DMS79 (cell line): ENCODE data around the gene UTS2B.
"Not testable (repeated sequence)": the region's sequence is repeated elsewhere in the genome, so short reads cannot be mapped to it uniquely, and the experiment has no call there.

Experiments
- DNase-seq: peaks from one replicate; lab custom pipeline; 2025; lab: John Stamatoyannopoulos, UW

Gene UTS2B

DNA sequence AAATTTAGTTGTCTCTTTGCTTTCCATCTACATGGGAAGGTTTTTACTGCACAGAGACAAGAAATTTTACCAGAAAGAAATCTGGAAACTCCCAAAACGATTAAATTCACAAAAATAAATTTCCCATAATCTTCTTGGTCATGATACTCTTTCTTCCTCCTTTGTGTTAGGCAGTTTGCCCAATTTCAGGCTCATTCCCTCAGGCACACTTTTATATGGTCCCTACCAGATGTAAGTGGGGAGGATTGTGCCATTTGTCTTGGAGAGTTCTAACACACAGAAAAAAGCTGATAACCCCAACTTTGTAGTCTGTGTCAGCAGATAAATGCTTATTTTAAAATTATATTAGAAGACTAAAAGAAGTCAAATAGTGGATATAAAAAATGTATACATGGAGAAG is 50.2 kb downstream of the UTS2B start:
- DNase-seq, result no peak

DNA sequence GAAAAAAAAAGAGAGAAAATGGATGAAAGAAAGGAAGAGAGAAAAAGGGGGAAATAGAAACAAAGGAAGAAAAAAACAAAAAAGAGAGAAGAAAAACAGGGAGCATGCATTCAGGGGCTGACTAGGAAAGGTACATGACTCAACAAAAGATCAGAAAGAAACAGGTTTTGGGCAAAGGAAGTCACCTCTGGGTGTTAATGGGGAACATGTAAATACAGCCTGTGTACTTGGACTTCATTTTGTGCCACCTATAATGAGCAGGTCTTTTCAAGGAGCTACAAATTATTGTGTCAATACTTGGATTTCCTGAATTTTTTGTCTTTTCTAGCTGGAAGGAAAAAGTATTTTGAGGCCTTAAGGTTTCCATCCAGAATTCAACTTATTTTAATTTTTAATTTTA is 54.6 kb downstream of the UTS2B start:
- DNase-seq, result no peak

DNA sequence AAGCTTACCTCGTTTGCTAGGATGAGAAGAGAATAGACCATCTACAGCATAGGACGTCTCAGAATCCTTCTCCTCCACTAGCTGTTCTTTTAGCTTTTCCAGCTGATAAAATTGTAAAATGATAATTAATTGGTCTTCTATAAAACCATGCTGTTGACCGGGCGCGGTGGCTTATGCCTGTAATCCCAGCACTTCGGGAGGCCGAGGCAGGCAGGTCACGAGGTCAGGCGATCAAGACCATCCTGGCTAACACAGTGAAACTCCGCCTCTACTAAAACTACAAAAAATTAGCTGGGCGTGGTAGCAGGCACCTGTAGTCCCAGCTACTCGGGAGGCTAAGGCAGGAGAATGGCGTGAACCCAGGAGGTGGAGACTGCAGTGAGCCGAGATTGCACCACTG is 55.1 kb downstream of the UTS2B start:
- DNase-seq, result not testable (repeated sequence)

DNA sequence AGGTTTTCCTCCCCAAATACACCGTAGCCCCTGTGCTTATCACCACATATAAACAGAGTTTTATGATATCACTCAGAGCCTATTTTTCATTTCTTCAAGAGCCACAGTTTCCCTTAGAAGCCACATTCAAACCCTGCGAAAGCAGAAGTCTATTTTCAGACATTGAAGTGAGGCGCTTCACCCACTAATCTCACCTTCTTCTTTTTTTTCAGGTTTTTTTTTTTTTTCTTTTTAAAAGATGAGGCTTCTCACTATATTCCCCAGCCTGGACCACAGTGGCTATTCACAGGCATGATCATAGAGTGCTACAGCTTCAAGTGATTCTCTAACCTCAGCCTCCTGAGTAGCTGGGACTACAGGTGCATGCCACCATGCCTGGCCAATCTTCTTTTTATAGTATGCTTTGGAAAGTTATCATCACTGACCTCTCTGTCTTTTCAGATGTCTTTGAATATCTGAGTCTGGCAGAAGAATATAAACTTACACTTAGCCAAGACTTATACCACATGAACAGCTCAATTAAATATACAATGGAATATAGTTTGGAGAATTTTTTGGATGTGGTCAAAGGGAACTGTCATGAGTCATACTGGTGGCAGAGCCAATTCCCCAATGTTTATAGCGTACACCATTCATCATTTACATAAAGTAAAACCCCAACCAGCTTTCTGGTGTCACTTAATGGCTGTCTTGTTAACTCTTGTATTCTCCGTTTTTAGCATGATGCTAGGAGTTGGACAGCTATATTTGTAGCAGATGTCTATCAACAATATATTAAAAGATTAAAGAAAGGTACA is 60.8 kb downstream of the UTS2B start:
- no peak for DNase-seq

DNA sequence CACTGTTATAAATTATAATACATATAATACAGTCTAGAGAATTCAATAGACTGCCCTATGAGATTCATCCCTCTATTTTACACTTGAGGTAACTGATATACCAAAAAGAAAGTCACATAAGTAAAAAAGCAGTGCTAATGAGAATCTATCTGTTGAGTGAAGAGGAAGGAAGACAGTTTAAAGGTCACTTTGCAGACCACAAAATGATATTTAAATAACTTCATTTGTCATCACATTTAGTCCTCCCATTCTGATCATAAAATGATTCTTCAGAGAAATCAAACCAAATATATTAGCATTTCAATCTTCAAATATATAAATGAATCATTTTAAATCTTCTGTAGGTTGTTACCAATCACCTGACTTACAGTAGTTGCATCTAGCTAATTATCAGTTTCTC is 61.6 kb downstream of the UTS2B start:
- no peak for DNase-seq

DNA sequence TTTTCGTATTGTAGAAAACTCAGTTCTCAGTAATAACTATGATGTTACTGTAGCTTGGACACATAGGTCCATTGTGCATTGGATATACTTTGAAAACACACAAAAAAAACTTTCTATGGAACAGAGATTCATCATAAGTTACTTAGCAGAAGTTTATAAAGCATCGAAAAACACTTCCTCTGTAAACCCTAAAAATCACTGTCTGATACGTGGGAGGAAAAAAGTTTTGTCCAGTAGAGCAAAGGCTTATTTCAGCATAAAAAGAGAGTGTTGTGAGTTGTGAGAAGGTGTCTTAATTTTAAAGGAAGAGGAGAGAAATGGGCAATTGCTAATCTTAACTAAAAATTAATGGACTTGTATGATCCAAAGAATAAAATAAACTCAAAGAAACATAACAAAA is 66.5 kb downstream of the UTS2B start:
- no peak for DNase-seq

DNA sequence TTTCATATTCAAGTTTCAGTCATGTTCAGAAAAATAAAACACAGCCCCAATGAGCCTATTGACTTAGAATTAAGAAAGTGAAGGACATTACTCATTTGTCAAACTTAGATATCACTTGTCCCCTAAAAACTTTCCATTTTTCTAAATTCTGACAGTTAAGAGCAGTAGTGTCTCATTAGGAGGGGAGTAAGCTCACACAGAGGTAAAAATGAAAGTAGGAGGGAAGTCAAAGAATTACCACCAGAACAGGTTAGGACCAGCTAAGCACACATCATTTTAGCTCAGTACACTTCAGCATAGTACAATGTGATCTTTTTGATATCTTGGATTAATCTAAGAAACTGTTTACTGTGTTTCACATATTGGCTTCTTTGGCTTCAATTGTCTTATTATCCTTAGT is 67.0 kb downstream of the UTS2B start:
- DNase-seq, result no peak

DNA sequence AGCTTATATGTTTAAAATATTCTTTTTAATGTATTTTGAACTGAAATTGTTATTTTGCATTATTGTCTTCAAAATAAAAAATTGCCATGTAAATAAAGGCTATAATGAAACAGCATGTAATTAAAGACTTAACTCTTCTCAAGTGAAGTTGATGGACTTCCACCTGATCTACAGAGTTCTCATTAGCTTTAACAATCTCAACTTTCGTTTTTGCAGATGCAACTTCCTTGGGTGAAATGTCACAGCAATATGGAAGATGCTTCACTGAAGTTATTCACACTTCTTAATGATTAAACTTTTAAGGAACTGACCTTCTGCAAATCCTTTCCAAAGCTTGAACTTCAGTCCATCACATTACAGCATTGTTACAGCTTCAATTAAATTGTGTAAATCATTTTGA is 67.7 kb downstream of the UTS2B start:
- no peak for DNase-seq

DNA sequence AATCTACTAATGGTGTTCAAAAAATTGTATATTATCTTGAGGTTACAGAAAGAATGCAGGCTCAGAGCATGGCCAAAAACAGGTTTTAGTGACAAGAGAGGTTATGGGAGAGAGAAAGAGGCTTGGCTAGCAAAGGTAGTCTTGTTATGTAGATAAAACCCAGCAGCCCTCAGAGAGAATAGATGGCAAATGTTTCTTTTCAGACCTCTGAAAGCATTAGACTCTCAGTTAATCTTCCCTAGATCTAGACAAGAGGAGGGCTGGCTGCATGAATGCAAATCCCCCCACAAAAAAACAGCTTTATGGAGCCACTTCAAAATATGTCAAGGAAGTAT is 69.1 kb downstream of the UTS2B start:
- no peak for DNase-seq

DNA sequence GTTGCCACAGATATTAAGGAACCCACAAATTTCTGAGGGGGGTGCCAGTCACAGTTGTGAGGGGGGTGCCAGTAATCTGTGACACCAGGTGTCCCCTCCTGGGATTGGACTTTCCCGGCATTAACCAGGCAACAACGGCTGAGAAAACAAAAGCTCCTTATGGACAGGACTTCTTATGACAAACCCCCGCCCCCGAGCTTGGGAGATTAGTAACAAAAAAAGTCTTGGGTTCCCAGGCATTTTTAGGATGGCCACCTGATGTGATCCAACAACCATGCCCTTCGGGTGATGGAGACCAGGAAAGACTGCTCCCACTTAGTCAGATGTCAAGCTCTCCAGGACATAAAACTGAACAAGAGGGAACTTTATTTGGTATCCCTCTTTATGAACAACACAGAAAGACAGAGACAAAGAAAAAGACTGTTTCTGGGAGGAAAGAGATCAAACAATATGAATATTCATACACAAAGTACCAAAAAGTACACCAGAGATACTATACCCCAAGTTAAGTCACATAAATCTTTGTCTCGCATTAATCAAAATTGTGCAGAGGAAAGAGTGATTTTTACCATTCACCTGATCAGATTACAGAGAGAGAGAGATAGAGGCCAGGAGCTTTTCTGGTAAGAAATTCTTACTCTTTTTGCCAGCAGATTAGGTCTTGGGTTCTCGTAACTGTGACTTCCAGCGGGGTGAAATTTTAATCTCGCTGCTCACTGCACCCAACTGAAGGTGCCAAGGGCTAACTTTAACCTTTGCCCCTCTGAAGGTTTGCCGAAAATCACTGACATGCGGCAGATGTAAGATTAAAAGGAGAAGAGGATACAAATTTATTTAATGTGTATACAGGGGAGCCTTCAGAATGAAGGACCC is 69.7 kb downstream of the UTS2B start:
- no peak for DNase-seq

DNA sequence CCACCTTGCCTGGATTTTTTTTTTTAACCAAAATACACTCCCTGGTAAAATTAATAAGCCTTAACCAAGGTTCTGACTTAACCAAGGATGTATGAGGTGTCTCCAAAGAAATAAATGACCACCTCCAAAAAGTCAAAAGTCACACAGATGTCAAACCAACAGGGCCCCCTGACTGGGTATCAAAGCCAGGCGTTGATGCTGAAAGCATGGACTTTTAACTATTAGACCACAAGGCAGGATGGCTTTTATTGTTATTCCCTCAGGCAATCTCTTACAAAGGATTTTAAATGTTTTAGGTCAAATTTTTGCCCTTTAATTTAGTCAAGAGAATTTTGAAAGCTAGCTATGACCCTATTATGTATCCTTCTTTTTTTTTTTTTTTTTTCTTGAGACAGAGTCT is 70.8 kb downstream of the UTS2B start:
- DNase-seq, result no peak

DNA sequence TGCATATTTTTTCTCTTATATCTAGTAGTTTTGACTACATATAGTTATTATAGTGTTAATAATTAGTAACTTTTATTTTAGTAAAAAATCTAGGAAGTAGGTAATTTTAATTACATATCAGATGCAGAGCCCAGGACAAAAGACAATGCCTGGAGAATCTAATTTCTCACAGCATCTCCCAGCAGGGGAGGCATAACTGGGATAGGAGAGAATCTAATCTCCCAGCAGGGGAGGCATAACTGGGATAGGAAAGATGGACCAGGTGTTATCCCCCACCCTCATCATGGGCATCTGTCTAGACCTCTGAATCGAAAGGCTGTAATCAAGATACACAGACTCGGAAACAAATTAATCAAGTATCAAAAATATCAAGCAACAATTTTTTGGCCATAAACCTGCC is 73.0 kb downstream of the UTS2B start:
- DNase-seq, result no peak

DNA sequence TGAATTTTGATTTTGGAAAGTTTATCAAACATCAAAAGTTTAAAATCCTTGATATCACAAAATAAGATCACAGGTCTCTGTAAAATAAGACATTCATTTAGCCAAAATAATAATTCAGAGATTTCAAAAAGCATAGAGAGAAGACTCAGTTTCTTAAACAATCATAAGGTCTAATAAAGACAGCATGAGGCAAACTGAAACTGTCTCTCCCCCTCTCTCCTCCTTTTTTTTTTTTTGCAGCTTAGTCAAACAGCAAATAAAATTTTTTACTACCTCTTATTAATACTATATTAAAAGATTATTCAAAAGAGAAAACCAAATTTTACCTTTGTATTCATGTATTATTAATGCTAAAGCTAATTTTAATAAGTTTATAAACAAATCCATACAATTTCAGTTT is 73.9 kb downstream of the UTS2B start:
- DNase-seq, result no peak

DNA sequence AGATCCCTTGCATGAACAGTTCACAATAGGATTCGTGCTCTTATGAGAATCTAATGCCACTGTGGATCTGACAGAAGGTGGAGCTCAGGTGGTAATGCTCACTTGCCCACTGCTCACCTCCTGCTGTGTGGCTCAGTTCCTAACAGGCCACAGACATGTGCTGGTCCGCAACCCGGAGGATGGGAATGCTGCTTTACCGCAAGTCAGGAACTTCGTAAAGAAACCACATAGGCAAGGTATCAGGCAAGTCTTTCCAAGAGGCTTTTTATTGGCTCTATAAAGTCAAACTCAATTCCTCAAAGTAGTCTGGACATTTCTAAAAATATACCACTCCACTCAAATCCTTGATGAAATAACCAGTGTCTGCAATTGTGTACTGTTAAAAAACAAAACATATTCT is 75.2 kb downstream of the UTS2B start:
- no peak for DNase-seq

DNA sequence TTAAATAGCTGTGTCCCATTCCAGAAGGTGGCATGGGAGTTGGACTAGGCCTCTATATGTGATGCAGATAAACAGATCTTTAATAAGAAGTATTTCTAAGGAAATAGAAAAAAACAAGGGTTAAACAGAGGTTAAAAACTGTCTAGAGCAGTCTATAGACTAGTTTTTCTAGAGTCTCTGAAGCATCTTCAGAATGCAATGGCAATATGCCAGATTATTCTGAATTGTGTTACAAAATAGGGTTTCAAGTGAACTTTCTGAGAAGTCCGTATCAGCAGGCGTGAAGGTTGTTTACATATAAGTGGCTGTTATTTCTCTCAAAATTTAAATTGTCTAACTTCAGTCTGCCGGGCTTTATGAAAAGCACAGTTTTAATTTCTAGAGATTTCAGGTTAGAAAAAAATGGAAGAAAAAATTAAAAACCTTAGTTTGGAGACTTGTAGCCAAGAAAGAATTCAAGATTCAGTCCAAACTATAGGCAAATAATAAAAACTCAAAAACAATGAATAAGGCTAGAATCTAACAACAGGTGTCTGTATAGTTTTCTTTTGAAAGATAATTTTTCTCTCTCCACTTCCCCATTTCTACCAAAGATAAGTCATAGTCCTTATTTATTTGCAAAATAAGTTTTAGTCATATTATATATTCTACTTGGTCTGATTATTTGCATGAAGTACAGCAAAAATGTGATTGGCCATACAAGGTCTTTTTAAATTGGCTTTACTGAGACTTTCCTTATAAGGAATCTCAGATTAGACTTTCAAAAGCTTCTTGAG is 76.0 kb downstream of the UTS2B start:
- no peak for DNase-seq

DNA sequence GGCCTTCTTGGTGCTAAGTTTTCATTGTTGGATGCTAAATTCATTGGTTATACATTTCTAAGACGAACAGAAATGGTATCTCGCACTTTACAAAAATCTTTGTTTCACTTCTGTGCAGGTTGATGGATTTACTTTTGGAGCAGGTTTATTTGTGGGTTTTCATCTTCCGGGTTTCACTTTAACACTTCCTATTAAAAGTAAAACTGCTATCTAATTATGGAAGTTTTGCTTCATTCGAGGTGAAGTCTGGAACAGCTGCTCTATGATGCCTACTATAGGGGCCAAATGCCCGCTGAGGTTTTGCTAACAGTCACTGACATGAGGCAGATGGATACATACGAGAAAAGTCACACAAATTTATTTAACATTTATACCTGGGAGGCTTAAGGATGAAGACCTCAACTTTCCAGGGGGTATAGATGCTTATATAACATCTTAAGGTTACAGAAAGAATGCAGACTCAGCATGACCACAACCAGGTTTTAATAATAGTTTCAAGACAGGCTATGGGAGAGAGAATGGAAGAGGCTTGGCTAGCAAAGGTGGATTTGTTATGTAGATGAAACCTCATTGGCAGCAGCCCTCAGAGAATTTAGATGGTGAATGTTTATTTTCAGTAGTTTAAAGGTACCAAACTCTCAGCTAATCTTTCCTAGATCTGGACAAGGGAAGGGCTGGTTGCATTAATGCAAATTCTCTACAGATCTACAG is 77.1 kb downstream of the UTS2B start:
- no peak for DNase-seq

DNA sequence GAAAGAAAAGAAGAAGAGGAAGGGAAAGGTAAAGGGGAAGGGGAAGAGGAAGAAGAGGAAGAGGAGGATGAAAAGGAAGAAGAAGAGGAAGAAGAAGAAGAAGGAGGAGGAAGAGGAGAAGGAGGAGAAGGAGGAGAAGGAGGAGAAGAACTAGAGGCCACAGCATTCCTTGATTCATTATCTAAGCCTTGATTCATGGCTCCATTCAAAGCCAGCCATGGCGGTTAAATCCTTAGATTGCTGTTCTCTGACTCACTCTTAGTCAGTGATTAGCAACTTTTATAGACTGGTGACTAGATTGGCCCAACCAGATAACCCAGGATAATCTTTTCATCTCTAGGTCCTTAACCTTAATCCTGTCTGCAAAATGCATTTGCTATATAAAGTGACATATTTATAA is 83.7 kb downstream of the UTS2B start:
- no peak for DNase-seq

DNA sequence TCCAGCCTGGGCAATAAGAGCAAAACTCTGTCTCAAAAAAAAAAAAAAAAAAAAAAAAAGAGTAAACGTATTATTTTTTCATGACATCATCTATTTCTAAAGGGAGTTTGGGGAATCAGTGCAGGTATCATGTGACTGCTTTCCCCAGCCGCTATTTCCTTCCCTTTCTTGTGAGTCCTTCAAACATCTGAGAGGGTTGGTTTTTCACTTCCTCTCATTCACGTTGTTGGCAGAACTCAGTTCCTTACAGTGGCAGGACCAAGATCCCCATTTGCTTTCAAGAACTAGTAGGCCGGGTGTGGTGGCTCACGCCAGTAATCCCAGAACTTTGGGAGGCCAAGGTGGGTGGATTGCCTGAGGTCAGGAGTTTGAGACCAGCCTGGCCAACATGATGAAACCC is 84.3 kb downstream of the UTS2B start:
- not testable (repeated sequence) for DNase-seq

DNA sequence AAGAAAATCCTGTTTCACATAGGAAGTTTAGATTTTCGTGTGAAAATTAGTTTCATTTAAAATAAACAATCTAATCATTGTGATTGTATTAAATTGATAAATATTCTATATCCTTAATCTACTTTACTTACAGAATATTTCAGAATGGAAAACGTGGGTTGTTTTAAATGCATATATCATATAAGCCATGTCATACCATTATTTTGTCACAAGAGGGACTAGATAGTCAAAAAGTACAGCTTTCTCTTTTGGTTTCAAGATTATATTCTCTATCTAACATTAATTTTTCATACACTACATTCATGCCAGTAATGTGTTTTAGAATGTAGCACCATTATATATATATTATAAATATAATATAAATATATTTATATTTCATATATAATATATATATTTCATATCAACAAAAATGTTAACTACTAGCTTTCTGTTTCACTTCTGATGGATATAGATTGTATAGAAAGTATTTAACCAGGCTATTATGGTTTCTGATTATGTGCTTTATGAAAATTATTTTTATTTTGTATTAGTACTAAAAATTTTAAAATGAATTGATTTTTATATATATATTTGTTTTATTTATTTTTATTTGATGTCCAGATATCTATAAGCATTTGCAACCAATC is 86.0 kb downstream of the UTS2B start:
- no peak for DNase-seq

DNA sequence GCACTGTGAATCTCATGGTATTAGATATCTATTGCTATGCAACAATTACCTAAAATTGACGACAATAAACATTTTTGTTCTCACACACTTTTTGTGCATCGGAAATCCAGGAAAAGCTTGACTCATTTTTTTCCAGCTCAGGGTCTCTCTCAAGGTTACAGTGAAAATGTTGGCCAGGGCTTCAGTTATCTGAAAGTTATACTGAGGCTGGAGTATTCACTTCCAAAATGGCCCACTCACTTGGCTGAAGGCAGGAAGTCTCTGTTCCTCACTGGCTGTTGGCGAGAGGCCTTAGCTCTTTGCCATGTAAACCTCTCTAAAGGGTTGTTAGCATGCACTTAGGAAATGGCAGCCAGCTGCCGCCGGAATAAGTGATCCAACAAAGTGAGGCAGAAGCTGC is 89.8 kb downstream of the UTS2B start:
- no peak for DNase-seq

DNA sequence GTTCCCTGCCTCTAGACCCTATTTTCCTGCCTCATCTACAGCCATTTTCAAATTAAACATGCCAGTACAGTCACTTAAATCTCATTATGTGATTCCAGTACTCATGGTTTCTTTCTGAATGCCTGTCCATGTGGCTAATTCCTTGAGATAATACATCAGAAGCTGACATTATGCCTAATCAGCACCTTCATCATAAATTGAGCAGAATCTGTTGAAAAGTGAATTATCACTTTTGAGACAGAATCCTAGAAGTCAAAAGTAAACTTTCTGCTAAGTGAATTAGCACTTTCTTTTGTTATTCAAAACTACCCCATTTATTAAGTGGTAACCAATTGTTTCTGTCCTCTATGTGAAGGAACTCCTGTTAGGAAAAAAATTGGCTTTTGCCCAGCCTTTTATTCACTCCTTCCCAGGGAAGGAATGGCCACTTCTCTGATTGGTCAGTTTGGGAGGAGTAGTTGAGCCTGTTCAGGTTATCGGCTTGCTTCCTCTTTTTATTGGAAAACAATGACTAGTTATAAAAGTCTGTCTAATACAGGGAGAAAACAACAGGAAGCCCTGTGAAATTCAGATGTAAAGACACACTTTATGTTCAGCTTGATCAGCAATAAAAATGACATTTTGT is 90.8 kb downstream of the UTS2B start:
- DNase-seq, result no peak
